ENCODE data around the gene UHRF1.
"Not testable (repeated sequence)": the region's sequence is repeated elsewhere in the genome, so short reads cannot be mapped to it uniquely, and the experiment has no call there.

Gene UHRF1

GRCh38 chr19:4974880-4975469 lies 65.7 kb downstream of the UHRF1 start:
- no peak for TF ChIP-seq CTCF (IDR thresholded peaks at IDR 0.05; ENCODE audit: control insufficient read depth, insufficient read depth, low read depth, low read length, missing control alignments)
- H3K4me3 ChIP-seq (ENCODE audit: control insufficient read depth, low read depth, low read length) = no peak overlapping the region
- DNase-seq (ENCODE audit: low read depth) = no peak

- H3K4me3 ChIP-seq (ENCODE audit: control insufficient read depth, low read depth, low read length); DNase-seq (ENCODE audit: low read depth): not testable (repeated sequence)
Measured at GRCh38 chr19:4975601-4976000, 66.3 kb downstream of the UHRF1 start.

- H3K4me3 ChIP-seq (ENCODE audit: control insufficient read depth, low read depth, low read length) = no peak overlapping the region
- DNase-seq (ENCODE audit: low read depth) = peak; percentile 89
- TF ChIP-seq CTCF (IDR thresholded peaks at IDR 0.05; ENCODE audit: control insufficient read depth, insufficient read depth, low read depth, low read length, missing control alignments) = peak; percentile 61
Measured at GRCh38 chr19:4976401-4977298, 67.3 kb downstream of the UHRF1 start.

GRCh38 chr19:4977299-4978174 lies 68.2 kb downstream of the UHRF1 start:
- TF ChIP-seq CTCF (IDR thresholded peaks at IDR 0.05; ENCODE audit: control insufficient read depth, insufficient read depth, low read depth, low read length, missing control alignments) = no peak
- peak; percentile 69 for DNase-seq (ENCODE audit: low read depth)
- no peak overlapping the region for H3K4me3 ChIP-seq (ENCODE audit: control insufficient read depth, low read depth, low read length)

- TF ChIP-seq CTCF (IDR thresholded peaks at IDR 0.05; ENCODE audit: control insufficient read depth, insufficient read depth, low read depth, low read length, missing control alignments) = no peak
- no peak overlapping the region for H3K4me3 ChIP-seq (ENCODE audit: control insufficient read depth, low read depth, low read length)
- no peak for DNase-seq (ENCODE audit: low read depth)
Measured at GRCh38 chr19:4979211-4979807, 70.0 kb downstream of the UHRF1 start.

- TF ChIP-seq CTCF (IDR thresholded peaks at IDR 0.05; ENCODE audit: control insufficient read depth, insufficient read depth, low read depth, low read length, missing control alignments) = no peak
- H3K4me3 ChIP-seq (ENCODE audit: control insufficient read depth, low read depth, low read length) = no peak overlapping the region
- no peak for DNase-seq (ENCODE audit: low read depth)
Measured at GRCh38 chr19:4980067-4980466, 70.8 kb downstream of the UHRF1 start.
